ENCODE data around the gene ING5.
"Not testable (repeated sequence)": the region's sequence is repeated elsewhere in the genome, so short reads cannot be mapped to it uniquely, and the experiment has no call there.

Gene ING5

DNA sequence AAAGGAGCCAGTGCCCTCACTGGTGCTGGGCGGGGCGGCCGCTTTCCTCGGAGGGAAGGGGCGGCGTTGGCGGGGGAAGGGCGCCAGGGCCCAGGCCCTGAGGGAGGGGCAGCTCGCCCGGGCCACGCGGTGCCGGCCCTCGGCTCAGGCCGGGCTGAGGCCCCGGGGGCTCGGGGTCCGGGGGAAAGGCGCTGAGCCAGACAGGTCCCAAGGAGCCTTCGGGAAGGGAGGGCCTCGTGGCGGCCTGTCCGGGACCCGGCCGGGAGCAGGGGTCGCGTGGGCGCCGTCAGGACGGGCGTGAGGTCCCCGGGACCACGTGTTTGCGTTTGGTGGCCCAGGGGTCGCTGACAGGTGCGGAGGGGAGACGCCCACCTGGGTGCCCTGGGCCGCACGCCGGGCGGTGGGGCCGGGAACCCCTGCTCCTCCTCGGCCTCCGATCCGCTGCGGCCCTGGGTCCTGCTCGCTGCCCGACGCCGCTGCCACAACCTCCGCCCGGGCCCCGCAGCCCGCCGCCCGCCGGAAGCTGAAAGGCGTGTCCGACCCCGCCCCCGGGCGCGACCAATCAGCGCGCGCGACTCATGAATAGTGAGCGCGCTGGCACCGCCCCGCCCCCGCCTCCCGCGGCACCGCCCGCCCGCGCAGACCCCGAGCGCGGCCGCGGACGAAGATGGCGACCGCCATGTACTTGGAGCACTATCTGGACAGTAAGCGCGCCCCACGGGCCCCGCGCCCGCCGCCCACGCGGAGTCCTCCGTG is at the start of gene ING5:
Gene ING5, plus strand, starts transcription at position 641 of the 756 bp plus-strand sequence. Its CDS starts 27 bp downstream, at position 668.
- DNase-seq (ENCODE audit: low read depth in 2 of 2), result peak; percentile 93 to 96

DNA sequence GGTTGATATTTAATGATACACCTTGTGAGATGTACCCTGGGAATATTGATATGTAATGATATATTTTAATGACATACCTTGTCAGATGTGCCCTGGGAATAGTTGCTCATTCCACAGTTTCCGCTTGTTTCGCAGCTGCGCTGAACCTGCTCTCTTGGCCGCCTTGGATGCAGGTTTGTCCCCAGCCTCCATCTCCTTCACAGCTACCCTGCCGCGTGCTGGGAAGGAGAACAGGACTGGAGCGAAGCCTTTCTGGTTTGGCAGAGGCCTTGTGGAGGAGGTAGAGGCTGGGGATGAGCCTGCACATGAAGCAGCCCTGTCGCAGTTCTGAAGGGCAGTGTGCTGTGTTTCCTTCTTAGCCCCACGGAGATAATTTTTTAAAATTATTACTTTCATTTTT is 49.7 kb upstream of the ING5 start:
- no peak for DNase-seq (ENCODE audit: low read depth in 2 of 2)

- no peak for DNase-seq (ENCODE audit: low read depth in 2 of 2)
Observed at GRCh38 chr2:241652722-241653121, 49.1 kb upstream of the ING5 start.

GRCh38 chr2:241653210-241653750 is 48.6 kb upstream of the ING5 start:
- no peak for DNase-seq (ENCODE audit: low read depth in 2 of 2)

DNA sequence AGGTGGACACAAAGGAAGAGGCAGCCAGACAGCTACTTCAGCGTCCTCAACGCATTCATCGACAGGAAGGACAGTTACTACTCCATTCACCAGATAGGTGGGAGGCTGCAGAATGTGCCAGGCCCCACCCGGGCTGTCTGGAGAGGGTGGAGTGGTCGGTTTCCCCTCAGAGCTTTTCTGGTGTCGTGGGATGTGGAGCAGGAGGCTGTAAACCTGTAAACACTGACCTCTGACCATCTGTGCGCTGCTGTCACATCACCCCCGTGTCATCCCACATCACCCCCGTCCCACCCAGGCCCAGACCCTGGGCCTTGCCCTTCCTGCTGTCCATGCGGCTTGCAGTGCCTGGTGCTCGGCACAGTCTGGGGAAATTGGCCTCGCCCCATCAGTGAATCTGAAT is 47.3 kb upstream of the ING5 start:
- DNase-seq (ENCODE audit: low read depth in 2 of 2), result no peak

DNA sequence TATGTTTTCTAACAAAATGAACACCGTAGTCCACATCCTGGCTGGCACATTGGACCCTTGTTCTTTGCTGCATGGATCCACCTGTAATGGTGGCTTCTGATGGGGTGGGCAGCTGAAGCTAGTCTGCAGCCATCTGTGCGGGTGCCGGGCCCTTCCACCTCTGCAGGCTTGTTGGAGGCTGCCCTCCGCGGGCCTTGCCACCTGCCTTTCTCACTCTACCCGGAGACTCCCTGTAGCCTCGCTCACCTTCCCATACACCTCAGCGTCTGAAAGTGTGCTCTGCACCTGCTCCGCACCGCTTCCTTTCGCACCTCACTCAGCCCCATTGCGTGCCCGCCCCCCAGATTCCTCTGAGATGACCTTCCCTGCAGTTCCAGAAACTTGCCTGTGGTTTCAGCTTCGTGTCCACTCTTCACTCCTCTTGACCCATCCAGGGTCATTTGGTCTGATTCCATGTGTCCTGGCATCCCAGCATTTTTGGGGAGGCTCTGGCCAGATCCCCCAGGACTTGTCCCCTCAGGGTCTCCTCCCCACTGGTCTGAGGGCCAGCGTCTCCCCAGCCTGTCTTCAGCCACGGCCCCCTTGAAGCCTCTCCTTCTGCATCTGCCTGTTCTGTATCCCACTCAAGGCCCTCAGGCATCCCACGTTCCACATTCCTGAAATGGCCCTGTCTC is 46.2 kb upstream of the ING5 start:
- DNase-seq (ENCODE audit: low read depth in 2 of 2), result no peak

DNA sequence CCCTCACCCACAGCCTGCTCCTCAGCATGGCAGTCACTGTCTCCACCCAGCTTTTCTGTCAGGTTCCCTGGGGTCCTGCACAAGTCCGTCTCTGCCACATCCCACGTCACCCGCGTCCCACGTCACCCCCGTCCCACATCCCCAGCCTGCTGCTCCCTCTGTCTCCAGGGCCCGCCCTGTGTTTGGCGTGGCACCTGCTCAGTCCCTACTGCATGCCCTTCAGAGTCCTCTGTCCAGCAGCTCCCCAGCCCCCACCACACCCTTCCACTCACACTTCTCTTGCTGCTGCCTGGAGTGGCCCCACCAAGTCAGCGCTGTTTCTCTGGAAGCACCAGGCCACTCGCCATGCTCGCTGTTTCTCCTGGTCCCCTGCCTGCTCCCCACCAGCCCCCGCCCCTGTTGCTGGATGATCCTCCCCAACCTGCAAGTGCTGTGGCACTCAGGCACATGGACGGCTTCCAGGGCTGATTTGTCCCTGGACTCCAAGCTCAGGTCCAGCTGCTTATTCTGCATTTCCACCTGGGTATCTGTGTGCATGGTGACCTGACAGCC is 45.6 kb upstream of the ING5 start:
- no peak for DNase-seq (ENCODE audit: low read depth in 2 of 2)

- DNase-seq (ENCODE audit: low read depth in 2 of 2), result no peak
Observed at GRCh38 chr2:241657786-241658254, 44.0 kb upstream of the ING5 start.

- DNase-seq (ENCODE audit: low read depth in 2 of 2), result no peak
Observed at GRCh38 chr2:241658296-241658695, 43.5 kb upstream of the ING5 start.

GRCh38 chr2:241659150-241659739 is 42.6 kb upstream of the ING5 start:
- no peak for DNase-seq (ENCODE audit: low read depth in 2 of 2)

GRCh38 chr2:241660593-241661213 is 41.1 kb upstream of the ING5 start:
- no peak for DNase-seq (ENCODE audit: low read depth in 2 of 2)

GRCh38 chr2:241662731-241663130 is 39.1 kb upstream of the ING5 start:
- DNase-seq (ENCODE audit: low read depth in 2 of 2), result not testable (repeated sequence)

DNA sequence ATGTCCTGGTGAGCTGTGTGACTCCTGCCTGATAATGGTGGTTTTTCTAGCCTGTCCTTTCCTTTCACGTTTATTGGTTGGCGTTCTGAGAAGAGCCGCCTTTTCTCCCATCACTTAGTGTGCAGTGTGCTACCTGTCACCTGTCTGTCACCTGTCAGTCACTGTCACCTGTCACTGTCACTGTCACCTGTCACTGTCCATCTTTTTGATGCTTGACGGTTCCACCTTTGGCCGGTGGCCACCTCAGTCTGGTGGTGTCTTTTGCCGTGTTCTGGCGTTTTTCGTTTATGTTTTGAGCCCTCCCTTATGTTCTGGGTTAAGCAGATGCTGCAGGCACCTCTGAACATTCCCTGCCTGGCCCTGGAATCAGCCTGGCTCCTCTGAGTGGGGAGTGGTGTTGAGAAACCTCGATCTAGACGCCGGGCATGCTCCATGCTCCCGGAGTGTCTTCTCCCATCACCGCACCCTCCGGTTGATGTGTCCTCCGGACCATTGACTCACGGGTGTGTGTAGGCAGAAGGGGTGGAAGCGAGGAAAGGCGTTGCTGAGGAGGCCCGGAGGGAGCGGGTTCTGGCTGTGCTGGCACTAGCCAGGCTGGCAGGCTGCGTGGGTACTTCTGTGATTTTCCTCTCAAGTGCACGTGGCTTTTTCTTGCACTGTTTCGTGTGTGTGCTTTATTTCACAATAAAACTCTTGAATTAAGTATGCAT is 36.0 kb upstream of the ING5 start:
- DNase-seq (ENCODE audit: low read depth in 2 of 2), result no peak

- no peak for DNase-seq (ENCODE audit: low read depth in 2 of 2)
Observed at GRCh38 chr2:241666627-241667400, 35.0 kb upstream of the ING5 start.

- DNase-seq (ENCODE audit: low read depth in 2 of 2), result no peak
Observed at GRCh38 chr2:241668354-241668753, 33.5 kb upstream of the ING5 start.

- no peak for DNase-seq (ENCODE audit: low read depth in 2 of 2)
Observed at GRCh38 chr2:241668839-241669238, 33.0 kb upstream of the ING5 start.

- no peak for DNase-seq (ENCODE audit: low read depth in 2 of 2)
Observed at GRCh38 chr2:241670333-241671110, 31.3 kb upstream of the ING5 start.

GRCh38 chr2:241671457-241672240 is 30.2 kb upstream of the ING5 start:
- DNase-seq (ENCODE audit: low read depth in 2 of 2), result no peak

Measured in stimulated activated CD8-positive, alpha-beta memory T cell treated with anti-CD3 and anti-CD28 coated beads, Interleukin-2, amount 100 ng/mL, for 1 hour (primary cell).